NCI-H748 (cell line): ENCODE results near the gene KLHDC3.

ENCODE experiments used
- DNase-seq: peaks from one replicate; lab custom pipeline; 2025; ENCODE audit not compliant: unreplicated experiment; lab: John Stamatoyannopoulos, UW

KLHDC3 gene

GRCh38 chr6:43053545-43054205 lies 39.6 kb downstream of the KLHDC3 start, which contains the start of gene CUL7:
TSS of gene CUL7 (minus strand) at chr6:43053851. CDS start at chr6:43052788, 1,063 bp downstream.
- peak; percentile 97 for DNase-seq

DNA sequence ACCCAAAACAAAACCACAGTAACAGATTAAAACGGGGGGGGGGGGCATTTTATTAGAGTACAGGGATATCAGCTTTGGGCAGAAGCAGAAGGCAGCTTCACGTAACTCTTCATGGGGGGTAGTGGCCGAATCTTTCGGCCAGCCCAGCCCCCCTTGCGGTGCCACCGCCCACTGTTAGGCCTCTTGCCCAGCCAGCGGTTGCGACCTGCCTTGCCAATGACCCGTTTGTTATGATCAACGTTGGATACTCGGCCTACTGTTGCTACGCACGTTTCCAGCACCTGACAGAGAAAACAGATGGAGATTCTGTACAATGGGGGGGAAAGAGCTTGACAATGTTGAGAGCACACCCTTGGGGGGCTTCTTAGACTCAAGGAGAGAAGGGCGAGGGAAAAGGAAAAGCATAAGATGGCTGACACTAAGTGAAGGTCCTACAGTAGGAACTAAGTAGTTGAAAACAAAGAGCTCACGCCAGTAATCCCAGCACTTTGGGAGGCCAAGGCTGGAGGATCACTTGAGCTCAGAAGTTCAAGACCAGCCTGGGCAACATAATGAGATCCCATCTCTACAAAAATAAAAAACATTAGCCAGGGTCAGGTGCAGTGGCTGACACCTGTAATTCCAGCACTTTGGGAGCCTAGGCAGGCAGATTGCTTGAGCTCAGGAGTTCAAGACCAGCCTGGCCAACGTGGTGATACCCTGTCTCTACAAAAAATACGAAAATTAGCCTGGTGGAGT lies 40.3 kb downstream of the KLHDC3 start:
- DNase-seq = peak; percentile 29

DNA sequence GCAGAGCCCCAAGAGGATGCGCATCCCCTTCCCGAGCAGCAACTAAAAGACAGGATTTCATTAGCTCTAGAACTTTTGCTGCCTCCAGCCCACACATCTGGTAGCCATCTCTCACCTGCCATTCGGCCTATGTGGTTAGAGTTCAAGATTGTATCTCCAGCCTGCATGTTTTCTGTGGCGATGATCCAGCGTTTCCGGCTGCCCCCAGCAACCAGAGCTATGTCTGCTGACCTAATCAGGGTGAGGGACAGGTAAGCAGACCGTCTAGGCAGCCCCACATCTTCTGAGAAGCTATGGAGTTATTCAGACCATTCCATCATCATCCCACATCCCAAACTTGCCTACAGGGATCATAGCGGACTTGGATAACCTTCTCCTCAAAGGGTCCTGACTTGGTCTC lies 41.9 kb downstream of the KLHDC3 start:
- DNase-seq = no peak

GRCh38 chr6:43058531-43058930 lies 44.5 kb downstream of the KLHDC3 start:
- no peak for DNase-seq

DNA sequence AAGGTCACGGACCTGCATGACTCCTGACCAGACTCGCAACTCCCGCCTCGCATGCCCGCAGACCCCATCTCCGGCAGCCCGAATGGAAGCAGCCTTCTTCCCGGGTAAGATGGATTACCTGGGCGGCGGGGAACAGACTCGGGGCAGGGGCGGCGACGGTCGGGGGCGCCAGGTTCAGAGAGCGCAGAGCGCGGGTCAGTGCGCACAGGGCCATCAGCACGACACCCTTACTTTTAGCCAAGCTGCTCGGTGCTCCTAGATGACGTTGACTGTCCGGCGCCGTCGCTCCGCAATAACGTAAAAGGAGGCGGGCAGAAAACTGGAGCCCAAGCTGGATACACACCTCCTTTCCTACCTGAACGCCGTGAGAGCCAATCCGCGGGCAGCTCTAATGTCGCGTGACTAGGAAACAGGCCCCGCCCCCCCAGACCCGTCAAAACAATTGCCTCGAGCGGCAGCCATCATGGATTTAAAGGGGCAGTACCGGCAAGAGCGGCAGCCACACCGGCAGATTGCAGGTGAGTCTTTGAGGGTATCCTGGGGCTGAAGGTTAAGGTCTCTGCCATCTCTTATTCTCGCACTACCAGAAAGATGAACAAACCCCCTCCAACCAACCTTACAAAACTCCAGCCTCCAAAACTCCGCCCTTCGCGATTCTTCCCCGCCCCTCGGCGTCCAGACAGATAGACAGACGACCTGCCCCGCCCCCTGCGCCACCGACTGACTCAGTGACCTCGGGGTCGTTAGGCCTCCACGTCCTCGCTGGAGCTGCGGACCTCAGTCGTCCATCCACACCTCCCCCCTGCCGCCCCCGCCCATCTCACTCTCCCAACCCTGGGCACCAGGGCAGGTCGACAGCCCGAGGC lies 45.4 kb downstream of the KLHDC3 start, which contains the start of the genes KLC4 and MRPL2:
KLC4 (plus strand) TSS at position 464 of the 866 bp plus-strand sequence. CDS start 1,705 bp downstream, outside the sequence.
MRPL2 (minus strand) TSS at position 267 of the 866 bp plus-strand sequence; CDS start at position 214, 53 bp downstream.
- peak; percentile 100 for DNase-seq

GRCh38 chr6:43060034-43060754 lies 46.1 kb downstream of the KLHDC3 start:
- peak; percentile 70 for DNase-seq

DNA sequence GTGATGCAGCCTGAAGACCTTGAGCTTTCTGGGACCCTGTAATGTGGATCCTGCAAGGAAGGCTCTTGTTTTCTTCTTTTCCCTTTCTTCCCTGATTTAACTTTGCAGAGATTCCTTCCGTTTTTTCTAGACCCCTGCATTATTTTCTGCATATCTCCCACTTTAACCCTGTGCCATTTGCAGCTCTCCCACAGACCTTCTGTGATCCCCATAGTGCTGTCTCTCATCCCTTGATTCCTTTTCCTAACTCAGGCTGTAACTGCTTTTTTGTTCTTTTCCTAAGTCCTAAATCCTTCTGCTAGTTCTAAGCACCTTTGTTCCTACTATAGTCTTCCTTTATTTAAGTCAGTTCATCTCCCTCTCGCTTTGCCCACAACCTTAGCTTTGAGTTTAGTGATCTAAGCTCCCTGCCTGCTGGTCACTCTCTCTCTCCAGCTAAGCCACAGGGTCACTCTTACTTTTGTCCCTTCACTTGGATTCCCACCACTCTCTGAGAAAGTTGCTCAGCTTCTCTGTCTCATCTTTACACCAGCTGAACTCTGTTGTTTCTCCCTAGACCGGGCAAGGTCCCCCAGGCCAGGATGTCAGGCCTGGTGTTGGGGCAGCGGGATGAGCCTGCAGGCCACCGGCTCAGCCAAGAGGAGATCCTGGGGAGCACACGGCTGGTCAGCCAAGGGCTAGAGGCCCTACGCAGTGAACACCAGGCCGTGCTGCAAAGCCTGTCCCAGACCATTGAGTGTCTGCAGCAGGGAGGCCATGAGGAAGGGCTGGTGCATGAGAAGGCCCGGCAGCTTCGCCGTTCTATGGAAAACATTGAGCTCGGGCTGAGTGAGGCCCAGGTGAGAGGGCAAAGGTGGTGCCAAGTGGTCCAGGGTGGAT lies 46.9 kb downstream of the KLHDC3 start:
- no peak for DNase-seq

DNA sequence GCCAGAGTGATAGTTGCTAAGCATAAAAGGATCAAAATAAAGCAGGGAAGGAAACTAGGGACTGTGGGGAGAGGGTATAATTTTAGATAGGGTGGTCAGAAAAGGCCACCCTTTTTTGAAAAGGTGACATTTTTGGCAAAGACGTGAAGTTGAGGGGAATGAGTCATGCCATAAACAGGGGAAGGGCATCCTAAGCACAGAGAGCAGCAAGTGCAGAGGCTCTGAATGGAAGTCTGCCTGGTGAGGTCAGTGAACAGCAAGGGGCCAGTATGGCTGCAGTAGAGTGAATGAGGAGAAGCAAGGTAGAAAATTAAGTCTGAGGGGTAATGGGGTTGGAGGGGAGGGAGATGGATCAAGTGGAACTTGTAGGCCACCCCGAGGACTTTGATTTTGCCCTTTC lies 47.8 kb downstream of the KLHDC3 start:
- DNase-seq = no peak

DNA sequence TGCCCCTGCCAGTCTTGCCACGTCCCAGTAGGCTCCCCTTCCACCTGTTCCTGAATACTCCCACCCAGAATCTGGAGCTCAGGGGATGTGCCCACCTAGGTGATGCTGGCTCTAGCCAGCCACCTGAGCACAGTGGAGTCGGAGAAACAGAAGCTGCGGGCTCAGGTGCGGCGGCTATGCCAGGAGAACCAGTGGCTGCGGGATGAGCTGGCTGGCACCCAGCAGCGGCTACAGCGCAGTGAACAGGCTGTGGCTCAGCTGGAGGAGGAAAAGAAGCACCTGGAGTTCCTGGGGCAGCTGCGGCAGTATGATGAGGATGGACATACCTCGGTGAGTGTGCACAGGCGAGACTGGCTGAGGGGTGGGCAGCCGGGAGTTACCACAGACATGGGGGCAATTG lies 48.8 kb downstream of the KLHDC3 start:
- DNase-seq = no peak

DNA sequence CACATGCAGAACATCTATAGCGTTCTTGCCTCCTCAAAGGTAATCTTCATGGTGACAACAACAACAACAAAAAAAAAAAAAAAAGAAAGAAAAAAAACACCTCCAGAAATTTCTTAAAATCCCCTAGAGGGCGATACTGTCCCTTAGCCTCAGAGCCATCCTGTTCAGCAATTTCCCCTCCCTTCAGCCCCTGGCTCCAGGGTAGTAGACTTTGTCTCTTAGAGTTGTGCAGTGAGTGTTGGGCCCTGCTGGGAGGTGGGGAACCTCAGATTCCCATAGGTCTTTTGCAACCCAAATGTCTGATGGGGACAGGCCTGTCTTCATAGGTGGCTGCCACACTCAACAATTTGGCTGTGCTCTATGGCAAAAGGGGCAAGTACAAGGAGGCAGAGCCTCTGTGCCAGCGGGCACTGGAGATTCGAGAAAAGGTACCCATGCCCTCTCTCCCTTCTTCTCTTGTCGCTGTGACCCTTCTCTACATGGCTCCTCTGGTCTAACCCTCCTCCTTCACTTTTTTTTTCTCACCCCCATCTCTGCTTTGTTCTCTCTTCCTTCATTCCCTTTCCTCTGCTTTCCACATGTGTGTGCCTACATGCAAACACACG lies 56.1 kb downstream of the KLHDC3 start:
- peak; percentile 56 for DNase-seq
